Measurements from ENCODE around the gene SPTBN4.
"Not testable (repeated sequence)": the region's sequence is repeated elsewhere in the genome, so short reads cannot be mapped to it uniquely, and the experiment has no call there.

SPTBN4 gene

DNA sequence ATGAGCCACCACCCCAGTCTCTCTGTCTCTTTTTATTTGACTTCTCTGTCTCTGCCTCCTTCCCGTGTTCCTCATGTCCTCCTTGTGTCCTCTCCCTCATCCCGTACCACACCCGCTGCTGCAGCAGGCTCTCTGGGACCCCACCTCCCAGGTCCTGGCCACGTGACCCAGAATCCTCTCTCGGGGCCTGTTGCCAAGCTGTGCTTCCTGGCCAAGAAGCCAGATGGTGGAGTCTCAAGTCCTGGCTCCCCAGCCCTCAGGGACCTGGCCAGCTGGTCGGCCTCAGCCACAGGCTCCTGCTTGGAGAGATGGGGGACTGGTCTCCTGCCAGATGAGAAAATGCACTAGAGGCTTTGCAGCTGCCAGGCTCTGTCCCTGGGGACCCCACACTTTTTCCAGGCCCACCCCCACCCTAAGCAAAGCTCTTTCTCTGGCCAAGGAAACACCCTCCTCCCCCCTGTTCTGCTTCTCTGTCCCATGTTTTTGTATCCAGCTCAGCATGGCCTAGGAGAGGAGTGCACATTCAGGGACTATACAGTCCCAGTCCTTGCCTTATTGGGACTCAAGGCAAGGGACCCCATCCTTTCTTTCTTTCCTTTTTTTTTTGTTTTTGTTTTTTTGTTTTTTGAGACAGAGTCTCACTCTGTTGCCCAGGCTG is 75.5 kb downstream of the SPTBN4 start:
- Histone ChIP-seq H3K4me3 (ENCODE audit: low read depth, low read length) (no peak overlapping the region), H3K36me3 (ENCODE audit: control insufficient read depth, insufficient read depth, low read length) (no peaks in the 10 kb centered on the region), H3K9ac (ENCODE audit: low read depth, low read length) (no peak overlapping the region), H3K27ac (ENCODE audit: low read depth, low read length) (no peak overlapping the region), H3K27me3 (ENCODE audit: control insufficient read depth, insufficient read depth, low read length) (no peaks in the 10 kb centered on the region), H3K4me1 (ENCODE audit: control insufficient read depth, insufficient read depth, low read length) (no peaks in the 10 kb centered on the region), H3K9me3 (ENCODE audit: control insufficient read depth, insufficient read depth, low read length) (no peaks in the 10 kb centered on the region)

GRCh38 chr19:40543029-40543597 is 76.3 kb downstream of the SPTBN4 start:
- H3K27ac ChIP-seq (ENCODE audit: low read depth, low read length) = no peak overlapping the region
- no peaks in the 10 kb centered on the region for H3K9me3 ChIP-seq (ENCODE audit: control insufficient read depth, insufficient read depth, low read length)
- no peaks in the 10 kb centered on the region for H3K36me3 ChIP-seq (ENCODE audit: control insufficient read depth, insufficient read depth, low read length)
- H3K4me1 ChIP-seq (ENCODE audit: control insufficient read depth, insufficient read depth, low read length) = no peaks in the 10 kb centered on the region
- H3K9ac ChIP-seq (ENCODE audit: low read depth, low read length) = no peak overlapping the region
- H3K4me3 ChIP-seq (ENCODE audit: low read depth, low read length) = no peak overlapping the region
- peaks cover 6% of the 10 kb centered on the region for H3K27me3 ChIP-seq (ENCODE audit: control insufficient read depth, insufficient read depth, low read length)

GRCh38 chr19:40546153-40546841 is 79.5 kb downstream of the SPTBN4 start:
- not testable (repeated sequence) for H3K9me3 ChIP-seq (ENCODE audit: control insufficient read depth, insufficient read depth, low read length); H3K27ac ChIP-seq (ENCODE audit: low read depth, low read length); H3K4me3 ChIP-seq (ENCODE audit: low read depth, low read length); H3K9ac ChIP-seq (ENCODE audit: low read depth, low read length); H3K36me3 ChIP-seq (ENCODE audit: control insufficient read depth, insufficient read depth, low read length); H3K4me1 ChIP-seq (ENCODE audit: control insufficient read depth, insufficient read depth, low read length)
- peaks cover 24% of the 10 kb centered on the region for H3K27me3 ChIP-seq (ENCODE audit: control insufficient read depth, insufficient read depth, low read length)

DNA sequence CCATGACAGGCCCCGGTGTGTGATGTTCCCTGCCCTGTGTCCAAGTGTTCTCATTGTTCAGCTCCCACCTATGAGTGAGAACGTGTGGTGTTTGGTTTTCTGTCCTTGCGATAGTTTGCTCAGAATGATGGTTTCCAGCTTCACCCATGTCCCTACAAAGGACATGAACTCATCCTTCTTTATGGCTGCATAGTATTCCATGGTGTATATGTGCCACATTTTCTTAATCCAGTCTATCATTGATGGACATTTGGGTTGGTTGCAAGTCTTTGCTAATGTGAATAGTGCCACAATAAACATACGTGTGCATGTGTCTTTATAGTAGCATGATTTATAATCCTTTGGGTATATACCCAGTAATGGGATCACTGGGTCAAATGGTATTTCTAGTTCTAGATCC is 80.4 kb downstream of the SPTBN4 start:
- not testable (repeated sequence) for H3K4me1 ChIP-seq (ENCODE audit: control insufficient read depth, insufficient read depth, low read length); H3K9me3 ChIP-seq (ENCODE audit: control insufficient read depth, insufficient read depth, low read length); H3K27ac ChIP-seq (ENCODE audit: low read depth, low read length); H3K4me3 ChIP-seq (ENCODE audit: low read depth, low read length); H3K36me3 ChIP-seq (ENCODE audit: control insufficient read depth, insufficient read depth, low read length); H3K9ac ChIP-seq (ENCODE audit: low read depth, low read length)
- peaks cover 24% of the 10 kb centered on the region for H3K27me3 ChIP-seq (ENCODE audit: control insufficient read depth, insufficient read depth, low read length)

DNA sequence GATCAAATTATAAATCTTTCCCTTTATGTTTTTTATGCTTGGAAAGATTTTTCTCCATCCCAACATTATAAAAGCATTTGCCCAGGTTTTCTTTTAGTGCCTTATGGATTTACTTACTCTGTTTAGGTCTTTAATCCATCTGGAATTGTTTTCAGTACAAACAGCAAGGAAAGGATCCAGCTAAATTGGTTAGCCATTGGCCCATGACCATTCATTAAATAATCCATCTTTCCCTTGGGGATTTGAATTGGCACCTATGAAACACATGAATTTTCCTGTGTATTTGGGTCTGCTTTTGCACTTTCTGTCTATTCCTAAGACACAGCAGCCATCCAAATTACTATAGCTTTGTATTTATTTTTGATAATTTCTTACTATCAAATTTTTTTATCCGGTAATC is 81.0 kb downstream of the SPTBN4 start:
- Histone ChIP-seq H3K27me3 (ENCODE audit: control insufficient read depth, insufficient read depth, low read length) (peaks cover 29% of the 10 kb centered on the region), H3K4me3 (ENCODE audit: low read depth, low read length) (no peak overlapping the region), H3K27ac (ENCODE audit: low read depth, low read length) (no peak overlapping the region), H3K9me3 (ENCODE audit: control insufficient read depth, insufficient read depth, low read length) (no peaks in the 10 kb centered on the region), H3K9ac (ENCODE audit: low read depth, low read length) (no peak overlapping the region), H3K36me3 (ENCODE audit: control insufficient read depth, insufficient read depth, low read length) (no peaks in the 10 kb centered on the region), H3K4me1 (ENCODE audit: control insufficient read depth, insufficient read depth, low read length) (no peaks in the 10 kb centered on the region)

- Histone ChIP-seq H3K9me3 (ENCODE audit: control insufficient read depth, insufficient read depth, low read length) (no peaks in the 10 kb centered on the region), H3K27me3 (ENCODE audit: control insufficient read depth, insufficient read depth, low read length) (peaks cover 42% of the 10 kb centered on the region), H3K36me3 (ENCODE audit: control insufficient read depth, insufficient read depth, low read length) (no peaks in the 10 kb centered on the region), H3K4me3 (ENCODE audit: low read depth, low read length) (peak overlapping the region; percentile 59), H3K9ac (ENCODE audit: low read depth, low read length) (no peak overlapping the region), H3K4me1 (ENCODE audit: control insufficient read depth, insufficient read depth, low read length) (0 out of 2 replicates have a peak, but pooled peaks cover 3% of the 10 kb centered on the region), H3K27ac (ENCODE audit: low read depth, low read length) (no peak overlapping the region)
Observed at GRCh38 chr19:40549007-40549708, 82.4 kb downstream of the SPTBN4 start.

DNA sequence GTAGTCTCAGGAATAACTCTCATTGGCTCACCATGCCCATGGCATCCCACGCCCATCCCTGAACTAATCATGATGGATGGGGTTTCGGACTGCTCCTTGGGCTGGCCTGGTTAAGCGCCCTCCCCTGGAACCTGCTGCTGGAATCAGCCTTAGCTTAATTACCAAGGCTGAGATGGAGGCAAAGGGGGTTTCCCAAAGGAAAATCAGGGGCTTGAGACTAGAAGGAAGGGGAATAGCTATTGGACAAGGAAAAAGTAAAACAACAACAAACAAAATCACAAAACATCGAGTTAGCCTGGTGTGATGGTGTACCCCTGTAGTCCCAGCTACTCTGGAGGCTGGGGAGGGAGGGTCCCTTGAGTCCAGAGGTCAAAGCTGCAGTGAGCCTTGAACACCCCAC is 84.2 kb downstream of the SPTBN4 start:
- Histone ChIP-seq H3K36me3 (ENCODE audit: control insufficient read depth, insufficient read depth, low read length) (no peaks in the 10 kb centered on the region), H3K4me3 (ENCODE audit: low read depth, low read length) (no peak overlapping the region), H3K4me1 (ENCODE audit: control insufficient read depth, insufficient read depth, low read length) (peaks cover 7% of the 10 kb centered on the region; the same call in 1 of the 2 replicates), H3K9me3 (ENCODE audit: control insufficient read depth, insufficient read depth, low read length) (no peaks in the 10 kb centered on the region), H3K9ac (ENCODE audit: low read depth, low read length) (no peak overlapping the region), H3K27me3 (ENCODE audit: control insufficient read depth, insufficient read depth, low read length) (peaks cover 59% of the 10 kb centered on the region), H3K27ac (ENCODE audit: low read depth, low read length) (no peak overlapping the region)

GRCh38 chr19:40552848-40553247 is 86.0 kb downstream of the SPTBN4 start:
- H3K36me3 ChIP-seq (ENCODE audit: control insufficient read depth, insufficient read depth, low read length) = no peaks in the 10 kb centered on the region
- no peak overlapping the region for H3K9ac ChIP-seq (ENCODE audit: low read depth, low read length)
- H3K27ac ChIP-seq (ENCODE audit: low read depth, low read length) = no peak overlapping the region
- peaks cover 64% of the 10 kb centered on the region for H3K27me3 ChIP-seq (ENCODE audit: control insufficient read depth, insufficient read depth, low read length)
- no peak overlapping the region for H3K4me3 ChIP-seq (ENCODE audit: low read depth, low read length)
- no peaks in the 10 kb centered on the region for H3K9me3 ChIP-seq (ENCODE audit: control insufficient read depth, insufficient read depth, low read length)
- H3K4me1 ChIP-seq (ENCODE audit: control insufficient read depth, insufficient read depth, low read length) = peaks cover 7% of the 10 kb centered on the region; the same call in 1 of the 2 replicates

DNA sequence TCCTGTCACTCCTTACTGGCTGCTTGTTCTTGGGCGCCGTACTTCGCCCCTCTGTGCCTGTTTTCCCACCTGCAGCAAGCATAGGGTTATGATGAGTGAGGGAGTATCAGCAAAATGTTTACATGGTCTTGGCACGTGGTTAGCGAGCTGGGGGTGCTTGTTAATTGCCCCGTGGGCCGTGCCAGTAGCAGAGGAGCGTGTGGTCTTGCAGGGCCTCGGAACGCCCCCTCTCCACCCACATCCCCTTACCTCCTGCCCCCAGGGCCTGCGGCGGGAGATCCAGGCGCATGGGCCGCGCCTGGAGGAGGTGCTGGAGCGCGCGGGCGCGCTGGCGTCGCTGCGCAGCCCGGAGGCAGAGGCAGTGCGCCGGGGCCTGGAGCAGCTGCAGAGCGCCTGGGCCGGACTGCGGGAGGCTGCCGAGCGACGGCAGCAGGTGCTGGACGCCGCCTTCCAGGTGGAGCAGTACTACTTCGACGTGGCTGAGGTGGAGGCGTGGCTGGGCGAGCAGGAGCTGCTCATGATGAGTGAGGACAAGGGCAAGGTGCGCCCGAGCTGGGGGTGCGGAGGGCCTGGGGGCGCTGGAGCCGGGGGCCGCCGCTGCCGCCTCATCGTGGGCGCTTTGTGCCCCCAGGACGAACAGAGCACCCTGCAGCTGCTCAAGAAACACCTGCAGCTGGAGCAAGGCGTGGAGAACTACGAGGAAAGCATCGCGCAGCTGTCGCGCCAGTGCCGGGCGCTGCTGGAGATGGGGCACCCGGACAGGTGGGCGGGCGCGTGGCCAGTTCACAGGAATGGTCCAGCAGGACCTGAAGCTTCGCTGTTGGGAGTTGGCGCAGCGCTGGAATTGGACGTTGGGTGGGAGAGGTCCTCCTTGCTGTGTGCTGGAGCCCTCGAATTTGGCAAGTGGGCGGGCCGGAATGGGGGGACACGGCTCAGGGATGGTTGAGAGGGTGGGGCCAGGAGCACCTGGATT is 87.4 kb downstream of the SPTBN4 start:
- no peaks in the 10 kb centered on the region for H3K9me3 ChIP-seq (ENCODE audit: control insufficient read depth, insufficient read depth, low read length)
- H3K4me1 ChIP-seq (ENCODE audit: control insufficient read depth, insufficient read depth, low read length) = peaks cover 7% of the 10 kb centered on the region; the same call in 1 of the 2 replicates
- peaks cover 51% of the 10 kb centered on the region for H3K27me3 ChIP-seq (ENCODE audit: control insufficient read depth, insufficient read depth, low read length)
- no peaks in the 10 kb centered on the region for H3K36me3 ChIP-seq (ENCODE audit: control insufficient read depth, insufficient read depth, low read length)
- peak overlapping the region; percentile 32; the same call in 1 of the 2 replicates for H3K4me3 ChIP-seq (ENCODE audit: low read depth, low read length)
- no peak overlapping the region for H3K9ac ChIP-seq (ENCODE audit: low read depth, low read length)
- H3K27ac ChIP-seq (ENCODE audit: low read depth, low read length) = no peak overlapping the region

GRCh38 chr19:40555978-40556689 is 89.3 kb downstream of the SPTBN4 start:
- Histone ChIP-seq H3K27ac (ENCODE audit: low read depth, low read length) (no peak overlapping the region), H3K9ac (ENCODE audit: low read depth, low read length) (no peak overlapping the region)

More at GRCh38 chr19:40555978-40556689, 89.3 kb downstream of the SPTBN4 start:
- peaks cover 7% of the 10 kb centered on the region; the same call in 1 of the 2 replicates for H3K4me1 ChIP-seq (ENCODE audit: control insufficient read depth, insufficient read depth, low read length)
- no peaks in the 10 kb centered on the region for H3K9me3 ChIP-seq (ENCODE audit: control insufficient read depth, insufficient read depth, low read length)
- H3K4me3 ChIP-seq (ENCODE audit: low read depth, low read length) = no peak overlapping the region
- peaks cover 43% of the 10 kb centered on the region for H3K27me3 ChIP-seq (ENCODE audit: control insufficient read depth, insufficient read depth, low read length)
- H3K36me3 ChIP-seq (ENCODE audit: control insufficient read depth, insufficient read depth, low read length) = no peaks in the 10 kb centered on the region
